CD4-positive, alpha-beta T cell treated with Interleukin-4 for 1 hour (primary cell): ENCODE data around the gene OR6B1.
"Not testable (repeated sequence)": the region's sequence is repeated elsewhere in the genome, so short reads cannot be mapped to it uniquely, and the experiment has no call there.

Experiments used
- DNase-seq, 2 donors: peaks; one replicate each; pipeline ENCODE4 v3.0.0-alpha.2; 2020 to 2022

OR6B1 gene

DNA sequence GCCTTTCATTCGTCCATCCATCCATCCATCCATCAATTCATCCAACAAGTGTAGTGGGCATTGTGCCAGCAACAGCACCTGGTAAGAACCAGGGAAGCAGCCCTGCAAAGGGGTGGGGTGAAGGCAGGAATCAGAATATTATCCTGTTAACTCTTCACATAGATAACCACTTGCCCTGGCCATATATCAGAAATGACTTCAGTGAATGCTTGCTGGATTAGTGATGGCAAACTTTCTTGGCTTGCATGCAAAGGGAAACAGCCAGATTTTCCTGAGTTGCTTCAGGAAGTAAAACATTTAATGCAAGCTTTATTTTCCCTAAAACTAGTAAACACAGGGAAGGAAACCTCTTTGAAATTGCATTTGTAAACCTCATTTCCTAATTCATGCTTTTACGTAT, 49.4 kb downstream of the OR6B1 start:
- no peak for DNase-seq

- no peak for DNase-seq
Observed at GRCh38 chr7:144050093-144050492, 50.0 kb downstream of the OR6B1 start.

DNA sequence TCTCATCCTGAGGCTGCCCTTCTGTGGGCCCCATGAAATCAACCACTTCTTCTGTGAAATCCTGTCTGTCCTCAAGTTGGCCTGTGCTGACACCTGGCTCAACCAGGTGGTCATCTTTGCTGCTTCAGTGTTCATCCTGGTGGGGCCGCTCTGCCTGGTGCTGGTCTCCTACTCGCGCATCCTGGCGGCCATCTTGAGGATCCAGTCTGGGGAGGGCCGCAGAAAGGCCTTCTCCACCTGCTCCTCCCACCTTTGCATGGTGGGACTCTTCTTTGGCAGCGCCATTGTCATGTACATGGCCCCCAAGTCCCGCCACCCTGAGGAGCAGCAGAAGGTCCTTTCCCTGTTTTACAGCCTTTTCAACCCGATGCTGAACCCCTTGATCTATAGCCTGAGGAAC, 50.8 kb downstream of the OR6B1 start:
- not testable (repeated sequence) for DNase-seq

DNA sequence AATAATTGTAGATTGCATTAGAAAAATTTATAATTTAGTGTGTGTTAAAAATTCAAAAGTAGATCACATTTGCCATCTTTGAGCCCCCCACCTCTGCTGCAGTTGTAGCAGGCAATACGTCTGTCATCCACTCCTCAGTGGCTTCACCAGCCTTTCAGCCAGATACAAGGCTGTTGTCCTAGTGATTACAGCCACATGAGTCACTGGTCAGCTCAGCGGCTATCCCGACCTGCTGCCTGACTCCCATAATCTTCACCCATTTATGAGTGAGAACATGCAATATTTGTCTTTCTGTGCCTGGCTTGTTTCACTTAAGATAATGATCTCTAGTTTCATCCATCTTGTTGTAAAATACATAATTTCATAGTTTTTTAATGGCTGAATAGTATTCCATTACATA, 57.8 kb downstream of the OR6B1 start:
- no peak for DNase-seq
